Stimulated activated naive CD4-positive, alpha-beta T cell (primary cell): ENCODE measurements around the gene CFAP74.

Experiments
- DNase-seq, 6 experiments: peaks; one replicate each; lab custom pipeline; 2025; lab: John Stamatoyannopoulos, UW

Gene CFAP74

DNA sequence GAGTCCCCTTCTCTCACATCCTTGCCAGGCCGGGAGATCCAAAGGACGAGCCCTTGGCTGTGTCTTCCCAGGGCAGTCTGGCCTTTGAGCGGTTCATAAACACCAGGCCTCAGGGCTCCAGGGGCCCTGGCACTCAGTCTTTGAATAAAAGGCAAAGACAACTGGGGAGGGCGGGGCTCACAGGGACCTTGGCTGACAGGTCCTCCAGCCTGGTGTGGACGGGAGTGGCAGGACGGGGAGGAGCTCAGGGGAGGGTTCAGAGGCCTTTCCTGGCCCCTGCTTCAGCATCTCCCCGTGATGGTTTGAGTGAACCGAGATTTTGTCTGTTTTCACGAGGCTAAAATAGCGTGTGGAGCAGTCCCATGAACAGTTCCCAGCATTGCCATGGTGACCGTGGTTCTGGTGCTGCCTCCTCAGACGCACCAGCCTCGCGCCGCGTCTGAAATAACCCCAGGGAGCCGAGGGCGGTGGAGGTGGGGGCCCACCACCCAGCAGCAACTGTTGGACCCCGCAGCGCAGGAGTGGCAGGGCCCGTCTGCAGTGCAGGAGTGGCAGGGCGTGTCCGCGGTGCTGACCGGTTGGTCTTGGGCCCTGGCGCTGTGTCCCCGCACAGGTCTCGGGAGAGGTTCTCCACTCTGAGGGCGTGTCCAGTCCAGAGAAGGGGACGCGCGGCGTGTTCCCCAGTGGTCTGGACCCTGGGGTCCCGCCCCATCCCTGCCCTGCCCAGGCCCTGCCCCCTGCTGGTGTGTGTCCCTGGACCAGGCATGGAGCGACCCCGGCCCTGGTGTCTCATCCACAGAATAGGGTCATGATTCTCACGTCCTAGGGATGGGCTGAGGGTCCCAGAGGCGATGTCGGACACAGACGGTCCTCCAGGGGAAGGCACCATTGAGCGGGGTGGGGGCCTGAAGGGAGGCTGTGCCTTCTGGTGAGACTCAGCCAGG, 39.5 kb upstream of the CFAP74 start:
- DNase-seq = no peak

DNA sequence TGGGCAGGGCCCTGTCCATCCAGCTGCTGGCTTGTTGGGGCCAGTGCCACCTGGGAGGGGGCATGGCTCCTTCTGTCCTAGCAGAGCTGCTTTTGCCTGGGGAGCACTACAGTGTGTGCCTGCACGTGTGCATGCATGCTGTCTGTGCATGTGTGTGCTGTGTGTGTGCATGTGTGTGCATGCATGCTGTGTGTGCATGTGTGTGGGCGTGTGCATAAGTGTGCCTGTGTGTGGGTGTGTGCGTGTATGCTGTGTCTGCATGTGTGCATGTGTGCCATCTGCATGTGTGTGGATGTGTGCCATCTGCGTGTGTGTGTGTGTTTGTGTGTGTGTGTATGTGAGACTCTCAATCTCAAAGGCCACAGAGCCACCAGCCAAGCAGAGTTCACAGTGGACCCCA, 38.3 kb upstream of the CFAP74 start:
- no peak for DNase-seq

DNA sequence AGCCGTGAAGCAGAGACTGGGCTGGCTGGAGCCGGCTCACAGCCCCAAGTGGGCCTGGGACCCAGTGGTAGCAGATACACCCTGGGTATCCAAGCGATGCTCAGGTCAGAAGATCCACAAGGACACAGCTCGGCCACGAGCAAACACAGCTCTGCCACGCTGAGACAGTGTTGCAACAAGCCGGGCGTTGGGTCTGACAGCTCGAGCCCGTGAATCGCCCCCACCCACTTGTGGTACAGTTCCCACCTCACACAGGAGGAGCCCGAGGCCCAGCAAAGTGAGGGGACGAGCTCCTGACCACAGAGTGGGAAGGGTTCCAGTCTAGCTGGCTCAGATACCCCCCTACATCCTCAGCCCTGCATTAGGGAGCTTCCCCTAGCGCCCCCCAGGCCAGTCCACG, 37.7 kb upstream of the CFAP74 start:
- no peak for DNase-seq

GRCh38 chr1:2039251-2039650, 35.7 kb upstream of the CFAP74 start:
- no peak for DNase-seq

DNA sequence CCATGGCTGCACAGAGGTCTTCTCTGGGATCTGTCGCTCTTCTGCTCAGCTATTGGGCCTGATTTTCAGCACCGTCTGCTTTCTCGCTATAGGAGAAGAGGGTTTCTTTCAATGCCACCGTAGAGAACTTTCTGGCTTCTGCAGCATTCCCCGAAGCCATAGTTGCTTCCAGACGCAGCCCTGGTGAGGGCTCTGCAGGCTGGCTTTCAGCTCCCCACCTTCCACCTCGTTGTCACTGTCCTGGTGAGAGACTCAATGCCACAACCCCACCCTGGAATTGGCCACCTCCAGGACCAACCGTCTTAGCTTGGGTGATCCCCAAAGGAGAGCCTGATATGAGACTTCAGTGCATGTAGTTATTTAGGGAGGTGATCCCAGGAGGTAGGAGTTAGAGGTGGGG, 34.6 kb upstream of the CFAP74 start:
- DNase-seq = no peak

- no peak for DNase-seq
These were observed 33.9 kb upstream of the CFAP74 start for GRCh38 chr1:2037314-2037979.

GRCh38 chr1:2036287-2036686, 32.7 kb upstream of the CFAP74 start:
- no peak for DNase-seq

GRCh38 chr1:2033165-2033564, 29.6 kb upstream of the CFAP74 start:
- DNase-seq = no peak

GRCh38 chr1:2032737-2033136, 29.2 kb upstream of the CFAP74 start:
- DNase-seq = no peak

DNA sequence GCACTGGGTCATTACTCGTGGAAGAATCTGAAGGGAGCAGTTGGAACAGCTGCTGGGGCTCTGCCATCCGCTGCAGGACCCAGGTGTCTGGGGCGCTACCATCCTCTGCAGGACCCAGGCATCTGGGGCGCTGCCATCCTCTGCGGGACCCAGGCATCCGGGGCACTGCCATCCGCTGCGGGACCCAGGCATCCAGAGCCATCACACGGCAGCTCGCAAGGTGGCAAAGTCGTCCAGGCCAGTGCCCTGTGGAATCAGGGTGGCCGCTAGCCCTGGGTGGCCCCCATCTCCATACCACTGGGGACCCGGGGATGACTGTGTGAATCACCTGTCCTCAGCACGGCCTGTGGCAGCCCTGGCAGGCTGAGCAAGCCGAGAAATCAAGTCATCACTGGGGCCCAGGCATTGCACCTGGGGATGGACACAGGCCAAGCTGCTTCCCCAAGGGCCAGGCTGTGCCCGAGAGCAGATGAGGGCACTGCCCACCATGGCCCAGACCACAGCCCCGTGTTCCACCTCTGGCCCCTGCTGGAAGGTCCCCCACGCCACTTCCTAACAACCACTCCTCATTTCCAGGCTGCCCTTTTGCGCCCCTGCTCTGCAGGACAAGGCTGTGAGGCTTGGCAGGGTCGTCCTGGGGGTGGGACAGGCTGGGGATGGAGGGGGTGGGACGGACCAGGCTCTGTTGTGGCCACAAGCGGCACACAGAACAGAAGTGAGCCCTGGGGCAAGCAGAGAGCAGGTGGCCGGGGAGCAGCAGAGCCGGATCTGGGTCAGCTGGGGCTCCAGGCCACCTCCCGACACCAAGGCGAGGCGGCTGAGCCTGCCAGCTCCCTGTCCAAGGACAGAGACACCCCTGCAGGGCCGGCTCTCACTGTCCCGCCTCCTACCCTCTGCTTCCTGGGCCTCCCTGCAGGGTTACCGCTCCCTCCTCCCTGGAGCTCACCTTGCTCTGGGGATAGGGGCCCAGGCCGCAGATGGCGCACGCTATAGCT, 28.3 kb upstream of the CFAP74 start:
- no peak for DNase-seq

- DNase-seq = no peak
These were observed 26.7 kb upstream of the CFAP74 start for GRCh38 chr1:2030076-2030871.

GRCh38 chr1:2029561-2029960, 26.0 kb upstream of the CFAP74 start:
- DNase-seq = no peak

DNA sequence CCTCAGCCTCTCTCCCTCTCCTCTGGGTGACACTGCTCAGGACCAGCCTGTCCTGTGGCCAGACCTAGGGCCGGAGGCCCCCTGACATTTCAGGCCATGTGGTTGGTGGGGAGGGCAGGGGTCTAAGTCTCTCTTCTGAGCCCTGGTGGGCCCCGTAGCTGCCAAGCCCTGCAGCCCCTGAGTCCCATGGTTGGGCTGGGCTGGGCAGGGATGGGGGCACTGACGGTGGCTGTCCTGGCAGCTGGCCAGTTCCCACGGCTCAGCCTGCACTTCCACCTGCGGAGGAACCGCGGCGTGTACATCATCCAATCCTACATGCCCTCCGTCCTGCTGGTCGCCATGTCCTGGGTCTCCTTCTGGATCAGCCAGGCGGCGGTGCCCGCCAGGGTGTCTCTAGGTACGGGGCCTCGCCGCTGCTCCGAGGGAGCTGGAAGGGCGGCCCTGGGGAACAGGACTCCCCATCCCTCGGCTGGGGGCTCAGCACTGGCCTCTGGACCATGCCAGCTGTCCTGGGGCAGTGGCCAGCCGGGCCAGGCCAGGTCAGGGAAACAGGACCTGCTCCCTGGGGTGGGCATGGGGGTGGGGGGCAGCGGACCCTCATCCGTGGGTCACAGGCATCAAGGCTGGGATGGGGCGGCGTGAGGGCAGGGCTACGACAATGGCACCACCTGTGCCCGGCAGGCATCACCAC, 25.4 kb upstream of the CFAP74 start:
- no peak for DNase-seq

DNA sequence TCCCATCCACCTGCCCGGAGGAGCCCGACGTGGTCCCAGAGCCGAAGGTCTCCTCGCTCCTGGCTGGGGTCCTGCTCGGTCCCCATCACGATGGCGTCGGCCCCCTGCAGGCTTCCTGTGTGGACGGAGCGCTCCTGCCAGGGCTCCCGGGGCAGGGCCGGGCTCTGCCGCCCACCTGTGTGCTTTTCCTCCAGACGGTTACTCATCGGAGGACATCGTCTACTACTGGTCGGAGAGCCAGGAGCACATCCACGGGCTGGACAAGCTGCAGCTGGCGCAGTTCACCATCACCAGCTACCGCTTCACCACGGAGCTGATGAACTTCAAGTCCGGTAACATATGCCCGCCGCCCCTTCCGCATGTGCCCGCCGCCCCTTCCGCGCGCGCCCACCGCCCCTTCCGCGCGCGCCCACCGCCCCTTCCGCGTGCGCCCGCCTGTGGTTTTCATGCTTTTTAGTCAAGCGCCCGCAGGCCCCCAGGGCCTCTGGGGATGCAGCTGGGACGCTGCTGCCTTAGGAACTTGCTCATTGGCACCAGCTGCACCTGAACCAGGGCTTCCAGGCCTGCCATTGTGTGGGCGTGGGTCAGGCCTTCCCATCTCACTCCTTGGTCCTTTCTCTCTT, 24.5 kb upstream of the CFAP74 start:
- DNase-seq = no peak

GRCh38 chr1:2025491-2025981, 21.9 kb upstream of the CFAP74 start:
- peak in 2 of 6 experiments; percentile 14 to 43 for DNase-seq

GRCh38 chr1:2024887-2025286, 21.3 kb upstream of the CFAP74 start:
- DNase-seq = no peak

DNA sequence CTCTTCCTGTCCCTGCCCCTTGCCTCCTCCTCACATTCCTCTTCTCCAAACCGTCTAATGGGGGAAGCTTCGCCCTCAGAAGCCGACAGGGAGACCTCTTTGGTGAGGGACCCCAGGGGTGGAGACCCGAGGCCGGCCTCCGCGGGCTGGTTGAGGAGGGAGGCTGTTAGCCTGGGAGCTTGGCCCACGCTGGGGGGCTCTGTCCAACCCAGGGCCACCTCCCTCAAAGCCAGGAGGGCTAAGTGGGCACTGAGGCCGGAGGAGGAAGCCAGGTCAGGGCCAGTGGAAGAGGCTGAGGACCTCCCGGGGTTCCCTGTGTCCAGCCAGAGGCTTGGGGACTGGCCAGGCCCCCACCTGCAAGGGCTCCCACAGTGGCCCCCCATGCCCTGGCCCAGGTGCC, 20.9 kb upstream of the CFAP74 start:
- no peak for DNase-seq

DNA sequence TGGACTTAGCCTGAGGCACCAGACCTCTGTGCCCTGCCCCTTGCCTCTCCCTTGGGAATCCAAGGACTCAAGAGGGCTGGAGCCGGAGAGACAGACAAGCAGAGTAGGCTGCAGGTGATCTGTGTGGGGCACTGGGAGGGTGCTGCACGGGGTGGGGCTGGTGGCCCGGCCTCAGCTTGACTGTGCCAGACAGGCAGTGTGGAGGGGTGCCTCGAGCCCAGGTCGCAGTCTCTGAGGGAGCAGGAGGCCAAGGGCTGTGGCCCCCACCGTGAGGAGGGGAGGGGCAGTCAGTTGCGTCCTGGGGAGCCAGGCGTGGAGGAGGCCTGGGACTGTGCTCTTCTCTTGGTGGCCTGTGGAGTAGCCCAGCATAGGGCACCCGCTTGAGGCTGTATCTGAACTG, 19.6 kb upstream of the CFAP74 start:
- DNase-seq = no peak

DNA sequence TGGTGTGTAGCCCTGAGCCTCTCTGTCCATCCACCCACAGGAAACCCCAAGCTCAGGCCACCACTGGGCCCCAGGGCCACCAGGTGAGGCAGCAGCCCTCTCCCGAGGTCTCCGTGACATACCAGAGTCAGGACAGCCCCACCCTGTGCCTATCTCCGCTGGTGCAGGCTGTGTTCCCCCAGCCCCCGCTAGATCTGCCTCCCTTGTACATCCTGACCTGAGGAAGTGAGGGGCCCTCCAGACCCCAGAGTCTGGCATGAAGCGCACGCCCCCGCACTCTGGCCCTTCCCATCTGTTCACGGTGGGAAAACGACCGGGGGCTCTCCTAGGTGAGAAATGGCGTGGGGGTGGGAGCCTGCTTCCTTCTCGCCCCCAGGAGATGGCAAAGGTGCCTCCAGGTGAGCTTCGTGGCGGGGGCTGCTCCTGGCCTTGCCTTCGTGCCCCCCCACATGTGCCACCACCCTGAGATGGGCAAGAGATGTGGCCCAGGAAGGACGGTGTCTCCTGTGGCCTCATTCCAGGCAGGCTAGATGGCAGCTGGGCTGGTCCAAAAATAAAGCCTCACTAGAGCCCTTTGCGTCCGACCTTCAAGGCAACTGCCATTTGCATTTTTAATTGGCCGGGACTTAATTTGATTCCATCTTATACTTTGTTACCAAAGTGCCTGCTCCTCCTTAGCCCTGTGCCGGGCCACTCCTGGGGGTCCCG, 18.6 kb upstream of the CFAP74 start:
- DNase-seq = no peak
